PC-9 (cell line): ENCODE measurements around the gene USP50. TPM values are rescaled to one million over a fixed set of nuclear protein-coding genes. Genes with fewer than 3 reads are reported as not detected.

Source experiments
- Bru-seq: library from RNA; stranded (reverse); fragments of 400-500 nt; gene quantifications from one replicate; lab custom pipeline; 2021; lab: Mats Ljungman, UMichigan
- BruChase-seq, 2 experiments: library from RNA; stranded (reverse); fragments of 400-500 nt; gene quantifications; one replicate each; lab custom pipeline; 2021; lab: Mats Ljungman, UMichigan
- BruUV-seq: library from RNA; stranded (reverse); fragments of 400-500 nt; replicated peaks from 2 replicates; lab custom pipeline; 2021; lab: Mats Ljungman, UMichigan
- CTCF ChIA-PET: fragments of 300-600 bp; sonication (Branson Sonifier 250); formaldehyde crosslinking; loops from one replicate; lab custom pipeline; 2022; ENCODE audit warnings: antibody characterized with exemption; lab: Charles Lee
- POLR2A ChIA-PET: fragments of 300-600 bp; sonication (Branson Sonifier 250); formaldehyde crosslinking; loops from one replicate; lab custom pipeline; 2022; ENCODE audit warnings: antibody characterized with exemption; ENCODE audit not compliant: unreplicated experiment; lab: Charles Lee
- DNase-seq, 2 experiments: peaks; one replicate each; pipeline versions ENCODE4 v3.0.0 to v3.0.0-alpha.2; 2015 to 2022; ENCODE audit warnings: mixed read lengths in 1 of 2
- H2AFZ ChIP-seq: fragments of 200-600 bp; sonication (generic); 2 replicates; pipeline ENCODE4 v1.8.1; 2017; ENCODE audit warnings: antibody characterized with exemption
- H3F3A ChIP-seq: fragments of 200-600 bp; sonication (generic); 2 replicates; pipeline ENCODE4 v1.8.1; 2017; ENCODE audit warnings: antibody characterized with exemption, mild to moderate bottlenecking, low read depth; ENCODE audit not compliant: insufficient read depth
- H3K27ac ChIP-seq: fragments of 200-600 bp; sonication (generic); 2 replicates; pipeline ENCODE4 v1.6.1; 2016; ENCODE audit warnings: mixed run types
- H3K27me3 ChIP-seq: fragments of 200-600 bp; sonication (generic); 2 replicates; pipeline ENCODE4 v1.6.1; 2016; ENCODE audit warnings: low read depth, mixed run types; ENCODE audit not compliant: insufficient read depth
- H3K36me3 ChIP-seq: fragments of 200-600 bp; sonication (generic); 2 replicates; pipeline ENCODE4 v1.6.1; 2016; ENCODE audit warnings: low read depth, mixed run types
- H3K4me1 ChIP-seq: fragments of 200-600 bp; sonication (generic); replicated peaks from 2 replicates; pipeline ENCODE4 v1.6.1; 2016; ENCODE audit warnings: mixed run types; ENCODE audit not compliant: insufficient read depth
- H3K4me2 ChIP-seq: fragments of 200-600 bp; sonication (generic); 2 replicates; pipeline ENCODE4 v1.6.1; 2017; ENCODE audit warnings: mixed run types
- H3K4me3 ChIP-seq: fragments of 200-600 bp; sonication (generic); 2 replicates; pipeline ENCODE4 v1.6.1; 2016; ENCODE audit warnings: mixed run types
- H3K79me2 ChIP-seq: fragments of 200-600 bp; sonication (generic); 2 replicates; pipeline ENCODE4 v1.6.1; 2017; ENCODE audit warnings: low read depth, mixed run types
- H3K9me2 ChIP-seq: fragments of 200-600 bp; sonication (generic); 2 replicates; pipeline ENCODE4 v1.8.1; 2017; ENCODE audit warnings: mild to moderate bottlenecking; ENCODE audit not compliant: insufficient read depth
- H3K9me3 ChIP-seq: fragments of 200-600 bp; sonication (generic); 2 replicates; pipeline ENCODE4 v1.8.1; 2016; ENCODE audit warnings: low read depth; ENCODE audit not compliant: insufficient read depth
- H4K20me1 ChIP-seq: fragments of 200-600 bp; sonication (generic); 2 replicates; pipeline ENCODE4 v1.8.1; 2017; ENCODE audit not compliant: insufficient read depth
- EZH2 ChIP-seq: fragments of 200-600 bp; sonication (generic); IDR thresholded peaks from 2 replicates; pipeline ENCODE4 v1.8.0; 2017; ENCODE audit warnings: antibody characterized with exemption, low read depth
- intact Hi-C: fragments of 100-400 bp; cut with micrococcal nuclease; formaldehyde crosslinking; loops from one replicate; pipeline ENCODE4 v1.10.0; 2022; ENCODE audit not compliant: unreplicated experiment
- long read RNA-seq: library from polyadenylated mRNA; stranded (forward); transcript quantifications from one replicate; pipeline ENCODE4 v2.0.0, GENCODE V29; 2022
- total RNA-seq: library from RNA; stranded (reverse); gene quantifications from 2 replicates; pipeline ENCODE4 v1.2.3, GENCODE V29; 2021
- TF ChIP-seq, protein P1 (sequence below): fragments of 200-600 bp; sonication (generic); conservative IDR thresholded peaks from 2 replicates; pipeline ENCODE4 v1.6.1; 2017; ENCODE audit warnings: mixed run types, antibody characterized with exemption, mild to moderate bottlenecking, moderate library complexity

The USP50 gene
- total RNA-seq: not detected in 2 replicates
- Bru-seq, nascent RNA: percentile 26 among the genes with signal in this experiment
- percentile 43 among the genes with signal in this experiment for BruChase-seq, experiment 1, labeled RNA remaining after a 2-hour chase
- percentile 34 among the genes with signal in this experiment for BruChase-seq, experiment 2, labeled RNA remaining after a 6-hour chase
- long read RNA-seq, partial matches to known transcripts: 0 of 1 reads
- long read RNA-seq, other reads (novel, unspliced or antisense): 1 of 1 reads

- Histone ChIP-seq H4K20me1 (no peaks in the 10 kb centered on the region), H3K36me3 (no peaks in the 10 kb centered on the region), H2AFZ (no peak within 1 kb of the TSS), H3K4me3 (no peak within 1 kb of the TSS), H3K4me2 (no peak within 1 kb of the TSS), H3K27me3 (no peaks in the 10 kb centered on the region), H3F3A (no peaks in the 10 kb centered on the region), H3K27ac (no peak within 1 kb of the TSS), H3K9me2 (no peaks in the 10 kb centered on the region), H3K9me3 (no peaks in the 10 kb centered on the region), H3K79me2 (no peaks in the 10 kb centered on the region), H3K4me1 (no peaks in the 10 kb centered on the region)
- ChIA-PET POLR2A (interaction anchor here (0.6 to 0.7 kb wide), 2 partner anchors 37 to 612 kb away, joined by 3 to 4 read pairs; no protein-coding TSS in a partner anchor), CTCF (no interaction called here)
- no TSS peak for BruUV-seq
- TF ChIP-seq EZH2: no peak
- DNase-seq: no peak
- intact Hi-C loops: no loop called here
Measured at GRCh38 chr15:50546566-50546965, at the start of gene USP50. TSS of gene USP50 (minus strand) at chr15:50546666. CDS start at chr15:50546525, 141 bp downstream.

DNA sequence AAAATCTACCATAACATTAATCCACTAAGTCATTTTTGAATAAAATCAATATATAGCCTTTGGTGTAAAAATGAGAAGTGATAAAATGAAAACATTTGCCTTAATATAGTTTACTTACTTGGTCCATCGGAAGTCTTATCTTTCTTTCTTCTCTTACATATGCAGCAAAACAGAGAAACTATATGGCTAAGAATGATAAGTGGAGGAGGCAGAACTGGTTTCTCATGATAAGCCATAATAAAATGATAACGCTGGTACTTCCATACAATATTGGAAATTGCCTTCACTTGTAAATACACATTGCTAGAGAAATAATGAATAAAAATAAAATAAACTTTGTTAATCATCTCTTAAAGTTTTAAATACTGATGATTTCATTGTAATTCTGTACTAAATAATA, 47.8 kb upstream of the USP50 start:
- BruUV-seq: no TSS peak
- Histone ChIP-seq H3K27me3 (no peaks in the 10 kb centered on the region), H3K79me2 (no peaks in the 10 kb centered on the region), H3K9me2 (no peaks in the 10 kb centered on the region), H2AFZ (no peak overlapping the region), H3F3A (no peaks in the 10 kb centered on the region), H4K20me1 (no peaks in the 10 kb centered on the region), H3K4me1 (no peaks in the 10 kb centered on the region), H3K9me3 (no peaks in the 10 kb centered on the region), H3K27ac (no peak overlapping the region), H3K4me3 (no peak overlapping the region), H3K4me2 (no peak overlapping the region), H3K36me3 (0 out of 2 replicates have a peak, but pooled peaks cover 17% of the 10 kb centered on the region)
- no peak for TF ChIP-seq EZH2
- TF ChIP-seq, protein P1, sequence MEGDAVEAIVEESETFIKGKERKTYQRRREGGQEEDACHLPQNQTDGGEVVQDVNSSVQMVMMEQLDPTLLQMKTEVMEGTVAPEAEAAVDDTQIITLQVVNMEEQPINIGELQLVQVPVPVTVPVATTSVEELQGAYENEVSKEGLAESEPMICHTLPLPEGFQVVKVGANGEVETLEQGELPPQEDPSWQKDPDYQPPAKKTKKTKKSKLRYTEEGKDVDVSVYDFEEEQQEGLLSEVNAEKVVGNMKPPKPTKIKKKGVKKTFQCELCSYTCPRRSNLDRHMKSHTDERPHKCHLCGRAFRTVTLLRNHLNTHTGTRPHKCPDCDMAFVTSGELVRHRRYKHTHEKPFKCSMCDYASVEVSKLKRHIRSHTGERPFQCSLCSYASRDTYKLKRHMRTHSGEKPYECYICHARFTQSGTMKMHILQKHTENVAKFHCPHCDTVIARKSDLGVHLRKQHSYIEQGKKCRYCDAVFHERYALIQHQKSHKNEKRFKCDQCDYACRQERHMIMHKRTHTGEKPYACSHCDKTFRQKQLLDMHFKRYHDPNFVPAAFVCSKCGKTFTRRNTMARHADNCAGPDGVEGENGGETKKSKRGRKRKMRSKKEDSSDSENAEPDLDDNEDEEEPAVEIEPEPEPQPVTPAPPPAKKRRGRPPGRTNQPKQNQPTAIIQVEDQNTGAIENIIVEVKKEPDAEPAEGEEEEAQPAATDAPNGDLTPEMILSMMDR: no peak
- POLR2A ChIA-PET: no interaction called here
- intact Hi-C loops: no loop called here
- CTCF ChIA-PET: no interaction called here
- no peak for DNase-seq

DNA sequence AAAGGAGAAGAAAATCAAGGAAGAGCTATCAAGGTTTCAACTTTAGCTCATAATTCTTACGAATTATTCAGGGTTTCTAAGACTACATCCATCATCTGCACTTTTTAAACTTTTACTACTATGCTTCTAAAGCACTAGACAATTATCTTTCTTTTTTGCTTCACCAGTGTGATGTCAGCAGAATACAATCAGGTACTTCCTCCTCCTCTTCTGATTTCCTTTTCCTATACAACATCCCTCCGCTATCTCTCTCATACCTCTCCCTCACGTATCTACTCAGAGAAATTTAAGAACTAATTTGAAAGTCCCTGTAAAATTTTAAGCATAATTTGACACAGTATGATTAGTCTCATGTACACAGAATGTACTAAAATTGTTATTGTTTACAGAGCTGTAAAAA, 47.3 kb upstream of the USP50 start:
- no peaks in the 10 kb centered on the region for H3K79me2 ChIP-seq
- H3K27me3 ChIP-seq: no peaks in the 10 kb centered on the region
- H3K4me3 ChIP-seq: no peak overlapping the region
- H2AFZ ChIP-seq: no peak overlapping the region
- no peak for DNase-seq
- CTCF ChIA-PET: no interaction called here
- intact Hi-C loops: no loop called here
- no peak for TF ChIP-seq EZH2
- TF ChIP-seq, protein P1: no peak
- no peaks in the 10 kb centered on the region for H3F3A ChIP-seq
- H3K9me2 ChIP-seq: no peaks in the 10 kb centered on the region
- BruUV-seq: no TSS peak
- H3K36me3 ChIP-seq: 0 out of 2 replicates have a peak, but pooled peaks cover 17% of the 10 kb centered on the region
- no peaks in the 10 kb centered on the region for H4K20me1 ChIP-seq
- H3K4me1 ChIP-seq: no peaks in the 10 kb centered on the region
- no peaks in the 10 kb centered on the region for H3K9me3 ChIP-seq
- POLR2A ChIA-PET: no interaction called here
- H3K27ac ChIP-seq: no peak overlapping the region
- no peak overlapping the region for H3K4me2 ChIP-seq
